ENCODE data around the gene CYFIP1. TPM values are rescaled to one million over a fixed set of nuclear protein-coding genes. Genes with fewer than 3 reads are reported as not detected.

CYFIP1 gene
- polyA plus RNA-seq, 1 experiment: 93.4 TPM

- ChIA-PET CTCF (no interaction called here), POLR2A (no interaction called here)
- TF ChIP-seq CTCF (IDR thresholded peaks at IDR 0.05; ENCODE audit: insufficient read depth, low read depth, low read length): no peak
- H3K4me3 ChIP-seq (ENCODE audit: low read depth, low read length): no peak overlapping the region
- no peak for DNase-seq (ENCODE audit: low read depth)
- peaks cover 36% of the 10 kb centered on the region for H3K36me3 ChIP-seq (ENCODE audit: control insufficient read depth, insufficient read depth, low read length)
- H3K27me3 ChIP-seq (ENCODE audit: control insufficient read depth, insufficient read depth, low read length): no peaks in the 10 kb centered on the region
Measured at GRCh38 chr15:22873841-22874240, 106.3 kb downstream of the CYFIP1 start.

- no peak for TF ChIP-seq CTCF (IDR thresholded peaks at IDR 0.05; ENCODE audit: insufficient read depth, low read depth, low read length)
- POLR2A ChIA-PET: no interaction called here
Measured at GRCh38 chr15:22872936-22873701, 107.0 kb downstream of the CYFIP1 start.

GRCh38 chr15:22871481-22872086 is 108.6 kb downstream of the CYFIP1 start:
- peaks cover 34% of the 10 kb centered on the region for H3K36me3 ChIP-seq (ENCODE audit: control insufficient read depth, insufficient read depth, low read length)
- CTCF ChIA-PET: no interaction called here
- H3K4me3 ChIP-seq (ENCODE audit: low read depth, low read length): no peak overlapping the region
- POLR2A ChIA-PET: no interaction called here
- no peak for TF ChIP-seq CTCF (IDR thresholded peaks at IDR 0.05; ENCODE audit: insufficient read depth, low read depth, low read length)
- DNase-seq (ENCODE audit: low read depth): no peak
- H3K27me3 ChIP-seq (ENCODE audit: control insufficient read depth, insufficient read depth, low read length): no peaks in the 10 kb centered on the region

More at GRCh38 chr15:22872936-22873701, 107.0 kb downstream of the CYFIP1 start:
- H3K36me3 ChIP-seq (ENCODE audit: control insufficient read depth, insufficient read depth, low read length): peaks cover 35% of the 10 kb centered on the region
- CTCF ChIA-PET: no interaction called here
- DNase-seq (ENCODE audit: low read depth): no peak
- no peak overlapping the region for H3K4me3 ChIP-seq (ENCODE audit: low read depth, low read length)
- H3K27me3 ChIP-seq (ENCODE audit: control insufficient read depth, insufficient read depth, low read length): no peaks in the 10 kb centered on the region

- ChIA-PET POLR2A (no interaction called here), CTCF (no interaction called here)
- no peak overlapping the region for H3K4me3 ChIP-seq (ENCODE audit: low read depth, low read length)
- peaks cover 34% of the 10 kb centered on the region for H3K36me3 ChIP-seq (ENCODE audit: control insufficient read depth, insufficient read depth, low read length)
- TF ChIP-seq CTCF (IDR thresholded peaks at IDR 0.05; ENCODE audit: insufficient read depth, low read depth, low read length): no peak
- H3K27me3 ChIP-seq (ENCODE audit: control insufficient read depth, insufficient read depth, low read length): no peaks in the 10 kb centered on the region
- no peak for DNase-seq (ENCODE audit: low read depth)
Measured at GRCh38 chr15:22870865-22871264, 109.3 kb downstream of the CYFIP1 start.

GRCh38 chr15:22869856-22870255 is 110.3 kb downstream of the CYFIP1 start:
- Histone ChIP-seq H3K36me3 (ENCODE audit: control insufficient read depth, insufficient read depth, low read length) (peaks cover 30% of the 10 kb centered on the region), H3K27me3 (ENCODE audit: control insufficient read depth, insufficient read depth, low read length) (no peaks in the 10 kb centered on the region), H3K4me3 (ENCODE audit: low read depth, low read length) (no peak overlapping the region)
- no peak for TF ChIP-seq CTCF (IDR thresholded peaks at IDR 0.05; ENCODE audit: insufficient read depth, low read depth, low read length)
- POLR2A ChIA-PET: no interaction called here
- no peak for DNase-seq (ENCODE audit: low read depth)
- CTCF ChIA-PET: no interaction called here
